ENCODE measurements around the gene BCAS3. TPM values are rescaled to one million over a fixed set of nuclear protein-coding genes. Genes with fewer than 3 reads are reported as not detected.

BCAS3 gene
- total RNA-seq, 1 donor from 2014 or later: 29.6 TPM

- no peak for TF ChIP-seq CTCF (IDR thresholded peaks at IDR 0.05)
- no peak for ATAC-seq
- DNase-seq: no peak
- no peaks in the 10 kb centered on the region for H3K4me1 ChIP-seq
- H3K4me3 ChIP-seq: no peak overlapping the region
- no peaks in the 10 kb centered on the region for H3K36me3 ChIP-seq
- H3K27ac ChIP-seq: no peak overlapping the region
- no peaks in the 10 kb centered on the region for H3K27me3 ChIP-seq (ENCODE audit: low read depth)
- intact Hi-C loops (cut with DNase I): no loop called here
- no peaks in the 10 kb centered on the region for H3K9me3 ChIP-seq
Measured at GRCh38 chr17:61299517-61300513, 622.2 kb downstream of the BCAS3 start.

DNA sequence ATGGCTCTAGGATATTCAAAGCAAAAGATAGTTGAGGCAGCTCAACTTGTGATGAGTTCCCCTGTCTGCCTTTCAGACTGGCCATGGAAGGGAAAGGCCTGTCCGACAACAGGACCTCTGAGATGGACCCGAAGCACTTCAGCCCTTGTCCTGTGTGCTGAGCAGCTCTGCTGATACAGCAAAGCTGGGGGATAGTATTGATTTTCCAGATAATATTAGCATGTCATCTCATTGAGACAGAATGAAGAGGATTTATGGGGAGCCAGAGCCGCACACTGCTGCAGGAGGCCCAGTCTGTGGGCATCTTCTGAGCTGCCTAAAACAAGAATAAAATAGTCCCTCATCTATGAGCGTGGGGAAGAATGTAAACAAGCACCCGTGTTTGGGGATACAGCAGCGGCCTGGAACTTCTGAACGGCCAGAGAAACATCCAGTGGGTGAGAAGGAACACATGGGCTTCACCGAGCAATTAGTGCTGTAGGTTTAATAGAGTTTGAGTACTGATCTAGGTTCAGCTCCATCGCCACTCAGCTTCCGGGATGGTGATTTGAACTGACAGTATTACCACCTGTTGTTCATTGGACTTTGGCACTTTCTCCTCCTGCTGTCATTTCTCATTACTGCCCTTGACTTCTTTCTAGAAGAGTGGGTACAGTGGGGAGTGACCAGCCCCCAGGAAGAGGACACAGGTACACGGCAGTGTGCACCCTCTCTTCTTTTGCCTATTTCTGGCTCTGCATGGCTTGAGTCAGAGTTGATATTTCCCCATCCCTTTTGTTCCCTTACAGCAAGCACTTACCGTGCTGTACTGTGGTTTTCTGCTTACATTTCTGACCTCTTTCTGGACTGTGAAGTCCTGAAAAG is 625.5 kb downstream of the BCAS3 start:
- Histone ChIP-seq H3K27ac (peak overlapping the region; percentile 53), H3K9me3 (no peaks in the 10 kb centered on the region), H3K4me3 (no peak overlapping the region), H3K27me3 (ENCODE audit: low read depth) (no peaks in the 10 kb centered on the region), H3K36me3 (no peaks in the 10 kb centered on the region), H3K4me1 (no peaks in the 10 kb centered on the region)
- TF ChIP-seq CTCF (IDR thresholded peaks at IDR 0.05): no peak
- no peak for DNase-seq
- ATAC-seq: no peak
- intact Hi-C loops (cut with DNase I): no loop called here

GRCh38 chr17:61303817-61304096 is 626.1 kb downstream of the BCAS3 start:
- DNase-seq (no peak), ATAC-seq (no peak)

DNA sequence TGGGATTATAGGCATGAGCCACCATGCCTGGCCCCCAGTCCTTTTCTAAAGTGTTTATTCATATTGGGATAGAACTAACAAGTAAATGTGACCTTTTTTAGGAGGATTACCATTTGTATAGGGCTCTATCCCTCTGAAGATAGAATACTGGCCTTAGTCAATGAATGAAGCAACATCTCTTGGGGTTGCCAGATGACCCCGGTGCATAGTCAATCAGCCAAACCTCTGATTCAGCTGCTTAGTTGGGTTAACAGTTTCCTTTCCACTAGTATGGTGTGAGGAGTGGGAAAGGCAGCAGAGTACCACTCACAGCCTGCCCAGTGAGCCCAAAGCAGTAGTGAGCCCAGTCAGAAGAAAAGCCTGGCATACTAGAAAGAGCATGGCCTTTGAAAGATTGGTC is 627.4 kb downstream of the BCAS3 start:
- Histone ChIP-seq H3K27me3 (ENCODE audit: low read depth) (no peaks in the 10 kb centered on the region), H3K4me1 (no peaks in the 10 kb centered on the region), H3K9me3 (no peaks in the 10 kb centered on the region), H3K27ac (no peak overlapping the region), H3K36me3 (no peaks in the 10 kb centered on the region), H3K4me3 (no peak overlapping the region)
- intact Hi-C loops (cut with DNase I): no loop called here
- TF ChIP-seq CTCF (IDR thresholded peaks at IDR 0.05): no peak
- no peak for DNase-seq
- no peak for ATAC-seq

More at GRCh38 chr17:61303817-61304096, 626.1 kb downstream of the BCAS3 start:
- Histone ChIP-seq H3K4me3 (no peak overlapping the region), H3K9me3 (no peaks in the 10 kb centered on the region), H3K36me3 (no peaks in the 10 kb centered on the region), H3K27ac (no peak overlapping the region), H3K4me1 (no peaks in the 10 kb centered on the region), H3K27me3 (ENCODE audit: low read depth) (no peaks in the 10 kb centered on the region)
- intact Hi-C loops (cut with DNase I): no loop called here
- no peak for TF ChIP-seq CTCF (IDR thresholded peaks at IDR 0.05)

DNA sequence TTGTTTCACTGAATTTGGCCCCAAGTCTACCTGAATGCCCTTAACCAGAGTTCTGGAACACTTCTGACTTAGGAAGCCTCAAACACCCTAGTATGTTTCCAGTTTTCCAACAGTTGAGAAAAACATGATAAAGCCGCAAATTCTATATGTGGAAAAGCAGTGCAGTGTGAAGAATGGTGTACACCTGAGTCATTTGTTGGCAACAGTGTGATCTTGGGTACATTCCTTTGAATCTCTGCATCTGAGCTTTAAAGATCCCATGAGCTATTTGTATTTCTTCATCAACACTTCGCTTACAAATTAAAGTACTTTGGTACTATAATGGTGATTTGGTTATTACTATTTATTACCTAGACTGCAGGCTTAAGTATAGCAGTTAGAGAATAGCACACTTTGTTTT is 628.4 kb downstream of the BCAS3 start:
- no peaks in the 10 kb centered on the region for H3K4me1 ChIP-seq
- DNase-seq: no peak
- no peaks in the 10 kb centered on the region for H3K9me3 ChIP-seq
- TF ChIP-seq CTCF (IDR thresholded peaks at IDR 0.05): no peak
- H3K27ac ChIP-seq: no peak overlapping the region
- H3K36me3 ChIP-seq: no peaks in the 10 kb centered on the region
- H3K4me3 ChIP-seq: no peak overlapping the region
- no peaks in the 10 kb centered on the region for H3K27me3 ChIP-seq (ENCODE audit: low read depth)
- no peak for ATAC-seq
- intact Hi-C loops (cut with DNase I): no loop called here
